ENCODE results near the gene AKR1C4. TPM values are rescaled to one million over a fixed set of nuclear protein-coding genes. Genes with fewer than 3 reads are reported as not detected.

Gene AKR1C4
- not detected in 2 replicates for total RNA-seq

DNA sequence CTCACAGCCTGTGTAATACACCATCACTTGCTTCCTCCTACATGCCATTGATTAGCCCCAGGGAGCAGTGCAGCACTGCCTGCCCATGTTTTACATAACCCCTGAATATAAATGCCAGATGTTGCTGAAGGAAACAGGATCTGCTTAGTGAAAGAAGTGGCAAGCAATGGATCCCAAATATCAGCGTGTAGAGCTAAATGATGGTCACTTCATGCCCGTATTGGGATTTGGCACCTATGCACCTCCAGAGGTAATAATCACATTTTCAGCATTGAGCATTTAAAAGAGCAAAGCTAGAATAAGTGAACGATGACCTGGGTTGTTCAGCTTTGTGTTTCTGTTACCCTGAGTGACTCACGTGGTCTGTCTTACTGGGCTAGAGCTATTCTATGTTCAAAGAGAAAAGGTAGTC is at the start of gene AKR1C4:
AKR1C4 (plus strand) TSS at position 136 of the 412 bp plus-strand sequence; CDS start at position 167, 31 bp downstream.

DNA sequence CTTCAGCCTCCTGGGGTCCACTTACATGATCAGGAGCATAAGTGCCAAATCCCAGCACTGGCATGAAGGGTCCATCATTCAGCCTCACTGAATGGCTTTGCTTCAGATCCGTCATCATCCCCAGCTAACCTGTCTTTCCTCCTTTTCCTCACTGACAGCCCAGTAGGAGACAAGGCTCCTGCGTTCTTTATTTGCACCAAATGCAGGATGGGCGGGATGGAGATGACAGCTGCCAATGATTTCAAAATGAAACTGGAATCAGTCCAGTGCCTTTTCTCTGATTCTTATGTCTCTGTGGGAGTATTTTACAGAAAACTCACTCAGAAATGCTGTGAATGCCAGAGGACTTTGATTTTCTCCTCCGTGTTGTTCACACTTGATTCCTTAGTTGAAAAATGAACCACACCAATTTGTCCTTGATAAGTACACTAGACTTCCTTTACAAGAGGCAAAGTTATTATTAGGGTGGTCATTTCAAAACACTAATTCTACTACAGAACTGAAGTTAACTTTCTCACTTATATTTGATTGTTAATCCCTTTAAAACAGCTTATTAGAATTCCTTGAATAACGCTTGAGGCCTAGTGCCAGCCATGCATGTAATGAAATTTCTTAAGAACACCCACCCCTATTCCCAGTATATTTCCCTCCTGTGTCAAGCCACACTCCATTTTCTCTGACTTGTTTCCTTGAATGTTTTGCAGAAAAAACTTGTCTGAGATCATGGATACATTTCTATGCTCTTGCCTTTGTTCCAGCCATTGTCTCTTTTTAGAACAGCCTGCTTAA is 11.5 kb upstream of the AKR1C4 start, which contains the start of gene AKR1C8:
AKR1C8 (minus strand) TSS at position 164 of the 789 bp plus-strand sequence; CDS start at position 118, 46 bp downstream.

Other genes with a start within 250 kb of the AKR1C4 start
- 26.9 and 27.3 TPM in 2 replicates for gene AKR1C1, start 233.4 kb upstream of the AKR1C4 start, total RNA-seq
- gene AKR1C2, start 193.0 kb upstream of the AKR1C4 start, total RNA-seq: 16.4 and 20.4 TPM in 2 replicates
- 12.3 and 18.4 TPM in 2 replicates for gene AKR1C3, start 102.4 kb upstream of the AKR1C4 start, total RNA-seq
- gene AKR1C8, start 11.7 kb upstream of the AKR1C4 start, total RNA-seq: not detected in 2 replicates
- gene UCN3, start 168.1 kb downstream of the AKR1C4 start, total RNA-seq: not detected in 2 replicates
- not detected in 2 replicates for gene TUBAL3, start 208.0 kb downstream of the AKR1C4 start, total RNA-seq
- 4.0 and 13.9 TPM in 2 replicates for gene NET1, start 215.7 kb downstream of the AKR1C4 start, total RNA-seq

All from pericardium fibroblast (primary cell).